Endometrial microvascular endothelial cells (primary cell): ENCODE results near the gene MOB3B. TPM values are rescaled to one million over a fixed set of nuclear protein-coding genes. Genes with fewer than 3 reads are reported as not detected.

Experiments used
- in situ Hi-C: cut with HindIII; loops from 2 replicates; pipeline ENCODE4 v1.10.0; 2017; ENCODE audit warnings: low sequenced_read_pairs, low pct_unique_long_range_greater_than_20kb; ENCODE audit errors: inconsistent ontology term
- total RNA-seq: library from RNA; depleted of rRNA; stranded (reverse); fragments of >200 nt; gene quantifications from one replicate; pipeline ENCODE4 v1.2.3, GENCODE V29; 2015; ENCODE audit errors: inconsistent ontology term

MOB3B gene
- total RNA-seq, 1 donor from 2014 or later, result 0.09 TPM

DNA sequence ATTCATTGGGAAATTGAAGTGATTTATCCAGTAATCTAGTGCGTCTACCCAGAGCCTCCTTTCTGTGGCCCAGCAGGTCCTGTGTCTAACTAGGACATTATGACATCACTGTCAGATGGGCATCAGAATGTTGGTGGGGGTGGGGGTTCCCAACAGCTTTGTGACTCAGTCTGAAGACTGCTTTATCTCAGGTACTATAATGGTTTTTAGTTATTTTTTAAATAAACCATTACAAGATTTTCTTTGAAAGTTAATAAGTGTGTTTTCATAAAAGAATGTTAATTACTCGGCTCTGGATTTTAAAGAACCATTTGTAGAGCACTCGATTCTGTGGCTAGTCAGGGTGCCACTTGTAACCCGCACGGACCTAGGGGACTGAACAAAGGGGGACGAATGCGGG lies 232.6 kb downstream of the MOB3B start, which contains the start of gene EQTN:
TSS of gene EQTN (minus strand) at position 101 of the 400 bp plus-strand sequence. CDS start at position 6, 95 bp downstream.
- in situ Hi-C loops, result loop anchor here (25.0 kb wide), 1 partner anchor 260 kb away; no protein-coding TSS in a partner anchor

DNA sequence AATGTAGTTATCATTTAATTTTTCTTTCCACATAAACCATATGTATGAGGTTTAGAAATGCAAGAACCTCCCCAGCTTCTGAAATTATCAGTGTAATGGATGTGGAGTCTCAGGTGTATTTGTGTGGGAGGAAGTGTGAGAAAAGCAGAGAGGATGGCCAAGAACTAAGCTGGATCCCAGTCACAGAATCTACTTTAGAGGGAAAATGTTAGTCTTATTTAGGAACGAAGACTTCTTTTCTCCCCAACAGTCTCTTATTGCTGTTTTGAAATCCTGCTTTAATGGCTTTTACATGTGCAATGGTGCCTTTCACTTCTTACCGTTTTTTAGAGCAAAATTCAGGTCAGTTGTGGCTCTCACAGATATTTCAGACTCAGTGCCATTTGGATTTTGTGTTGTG lies 235.6 kb downstream of the MOB3B start:
- in situ Hi-C loops, result loop anchor here (25.0 kb wide), 1 partner anchor 257 kb away; no protein-coding TSS in a partner anchor

DNA sequence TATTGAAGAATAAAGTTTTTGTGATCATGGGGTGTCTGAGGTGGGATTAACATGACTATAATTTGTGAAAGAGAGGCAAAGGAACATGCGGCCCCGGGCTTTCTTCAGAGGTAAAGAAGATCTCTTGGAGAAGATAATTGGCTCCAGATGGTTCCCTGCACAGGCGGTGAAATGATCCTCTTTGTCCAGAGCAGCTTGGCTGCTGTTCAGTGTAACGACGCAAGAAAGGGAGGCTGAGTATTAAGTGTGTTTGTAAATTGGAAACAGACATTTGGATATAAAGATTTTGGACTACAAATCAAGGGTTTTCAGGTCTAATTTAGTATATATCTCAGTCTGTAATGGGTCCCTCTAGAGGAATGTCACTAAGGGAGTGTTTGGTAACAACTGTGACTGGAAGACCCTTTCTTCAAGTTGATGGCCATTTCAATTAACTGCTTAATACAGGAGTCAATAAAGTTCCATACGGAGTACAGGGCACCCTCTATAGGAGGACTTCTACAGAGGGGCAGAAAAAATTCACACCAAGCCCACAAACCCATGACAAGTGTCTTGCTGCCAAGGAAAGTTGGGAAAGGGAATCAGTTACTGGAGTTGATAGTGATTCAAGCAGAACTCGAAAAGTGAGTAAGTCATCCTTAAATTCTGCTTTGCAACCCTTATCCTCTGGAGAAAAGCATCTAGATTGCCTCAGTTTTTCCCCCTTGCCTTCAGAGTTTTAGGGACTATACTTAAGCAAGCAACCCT lies 236.8 kb downstream of the MOB3B start:
- in situ Hi-C loops, result loop anchor here (25.0 kb wide), 1 partner anchor 256 kb away; no protein-coding TSS in a partner anchor

DNA sequence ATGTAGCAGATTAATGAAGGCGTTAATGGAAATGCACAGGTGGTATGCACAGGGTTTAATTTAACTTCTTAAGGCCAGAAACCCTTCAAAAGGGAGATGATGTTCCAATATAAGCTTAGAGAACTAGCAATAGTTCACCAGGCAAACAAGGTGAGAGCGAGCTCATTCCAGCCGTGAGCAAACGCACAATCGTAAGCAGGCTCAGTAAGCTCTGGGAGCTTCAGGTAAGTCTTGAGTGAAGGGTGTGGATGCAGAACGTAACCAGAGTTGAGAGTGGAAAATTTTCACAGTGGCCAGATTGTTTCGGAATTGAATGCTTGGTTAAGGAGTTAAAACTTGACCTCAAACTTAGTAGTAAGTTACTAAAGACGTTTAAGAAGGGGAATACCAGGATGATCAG lies 238.3 kb downstream of the MOB3B start:
- in situ Hi-C loops, result loop anchor here (25.0 kb wide), 1 partner anchor 254 kb away; no protein-coding TSS in a partner anchor

DNA sequence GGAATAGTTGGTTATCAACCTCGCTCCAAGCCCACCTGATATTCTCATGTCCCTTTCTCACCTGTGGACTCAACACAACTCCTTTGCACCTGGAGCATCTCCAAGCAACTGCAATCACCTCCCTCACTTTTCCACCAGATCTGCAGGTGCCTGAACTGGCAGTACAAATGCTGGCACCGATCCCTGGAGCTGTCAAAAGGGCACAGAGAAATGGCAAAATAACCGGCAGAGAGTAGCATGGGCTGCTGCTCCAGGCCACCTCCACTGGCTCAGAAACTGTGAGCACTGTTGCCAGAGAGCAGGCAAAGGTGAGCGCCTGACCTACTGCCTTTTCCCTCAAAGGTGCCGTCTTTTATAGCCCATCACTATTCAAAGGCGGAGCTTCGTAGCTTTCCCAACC lies 247.3 kb downstream of the MOB3B start:
- in situ Hi-C loops, result loop anchor here (25.0 kb wide), 1 partner anchor 245 kb away; no protein-coding TSS in a partner anchor

DNA sequence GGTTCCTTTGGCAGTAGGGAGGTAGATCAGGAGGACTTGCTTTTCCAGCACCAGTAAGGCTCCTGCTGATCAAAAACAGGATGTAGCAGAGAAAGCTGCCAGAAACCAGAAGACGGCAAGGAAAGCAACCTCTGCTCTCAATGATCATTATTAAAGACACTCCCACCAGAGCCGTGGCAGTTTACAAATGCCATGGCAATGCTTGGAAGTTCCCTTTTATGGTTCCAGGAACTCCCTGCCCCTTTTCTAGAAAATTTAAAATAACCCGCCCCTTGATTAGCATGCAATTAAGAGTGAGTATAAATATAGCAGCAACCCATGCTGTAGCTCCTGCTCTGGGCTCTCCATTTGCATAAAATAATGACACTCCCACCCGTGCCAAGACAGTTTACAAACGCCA lies 248.8 kb downstream of the MOB3B start:
- in situ Hi-C loops, result loop anchor here (25.0 kb wide), 1 partner anchor 244 kb away; no protein-coding TSS in a partner anchor

DNA sequence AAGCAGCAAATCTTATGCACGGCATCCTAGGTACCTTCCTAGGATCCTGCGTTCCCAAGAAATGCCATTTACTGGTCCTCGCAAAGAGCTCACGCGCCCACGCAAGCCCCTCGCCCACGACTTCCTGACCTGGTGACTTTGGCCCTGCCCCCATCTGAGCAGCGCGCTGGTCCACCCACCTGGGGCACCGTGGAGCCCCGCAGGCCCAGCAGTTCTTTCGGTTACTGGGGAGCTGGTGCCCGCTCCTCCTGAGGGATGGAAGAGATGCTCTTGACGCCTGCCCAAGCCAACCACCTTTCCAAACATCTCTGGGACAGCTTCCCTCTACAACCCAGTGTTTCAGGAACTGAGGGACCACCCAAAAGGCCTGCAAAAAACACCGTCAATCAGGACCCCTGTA lies 249.4 kb downstream of the MOB3B start:
- in situ Hi-C loops, result loop anchor here (25.0 kb wide), 1 partner anchor 243 kb away; no protein-coding TSS in a partner anchor

DNA sequence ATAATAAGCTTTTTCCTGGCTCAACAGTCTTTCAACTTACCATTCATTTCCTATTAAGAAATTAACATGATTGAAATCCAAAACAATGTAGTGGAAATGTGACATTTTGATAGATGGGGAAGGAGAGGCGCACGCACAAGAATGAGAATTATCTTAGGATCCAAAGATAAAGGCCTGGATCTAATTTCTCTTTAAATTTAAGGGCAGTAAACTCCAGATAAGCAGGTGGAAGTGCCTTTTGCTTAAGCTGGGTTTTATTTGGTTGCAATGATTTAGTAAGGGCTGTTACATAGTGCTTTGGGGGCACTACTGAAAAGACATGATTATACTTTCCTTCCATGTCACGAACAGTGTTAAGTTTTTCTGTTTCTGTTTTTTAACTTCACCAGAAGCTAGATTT lies 250.0 kb downstream of the MOB3B start:
- in situ Hi-C loops, result loop anchor here (25.0 kb wide), 1 partner anchor 242 kb away; no protein-coding TSS in a partner anchor

DNA sequence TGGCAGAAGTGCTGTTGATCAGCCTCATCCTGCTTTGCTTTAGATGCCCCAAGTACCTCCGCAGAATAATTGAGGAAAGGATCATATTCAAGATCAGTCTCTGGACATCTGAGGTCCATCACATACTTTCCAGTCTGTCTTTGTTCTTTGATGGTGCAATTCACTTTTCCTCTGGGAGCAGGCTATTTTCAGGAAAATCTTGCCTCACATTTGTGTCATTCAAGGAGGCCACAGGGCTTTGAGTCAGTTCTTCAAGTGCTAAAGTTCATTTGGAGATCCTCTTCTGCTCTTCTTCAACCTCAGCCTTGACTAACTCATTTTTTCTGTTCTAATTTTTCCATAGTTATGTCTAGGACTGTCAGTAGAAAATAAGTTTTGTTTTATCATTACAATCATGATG lies 251.2 kb downstream of the MOB3B start:
- in situ Hi-C loops, result loop anchor here (25.0 kb wide), 1 partner anchor 241 kb away; no protein-coding TSS in a partner anchor

DNA sequence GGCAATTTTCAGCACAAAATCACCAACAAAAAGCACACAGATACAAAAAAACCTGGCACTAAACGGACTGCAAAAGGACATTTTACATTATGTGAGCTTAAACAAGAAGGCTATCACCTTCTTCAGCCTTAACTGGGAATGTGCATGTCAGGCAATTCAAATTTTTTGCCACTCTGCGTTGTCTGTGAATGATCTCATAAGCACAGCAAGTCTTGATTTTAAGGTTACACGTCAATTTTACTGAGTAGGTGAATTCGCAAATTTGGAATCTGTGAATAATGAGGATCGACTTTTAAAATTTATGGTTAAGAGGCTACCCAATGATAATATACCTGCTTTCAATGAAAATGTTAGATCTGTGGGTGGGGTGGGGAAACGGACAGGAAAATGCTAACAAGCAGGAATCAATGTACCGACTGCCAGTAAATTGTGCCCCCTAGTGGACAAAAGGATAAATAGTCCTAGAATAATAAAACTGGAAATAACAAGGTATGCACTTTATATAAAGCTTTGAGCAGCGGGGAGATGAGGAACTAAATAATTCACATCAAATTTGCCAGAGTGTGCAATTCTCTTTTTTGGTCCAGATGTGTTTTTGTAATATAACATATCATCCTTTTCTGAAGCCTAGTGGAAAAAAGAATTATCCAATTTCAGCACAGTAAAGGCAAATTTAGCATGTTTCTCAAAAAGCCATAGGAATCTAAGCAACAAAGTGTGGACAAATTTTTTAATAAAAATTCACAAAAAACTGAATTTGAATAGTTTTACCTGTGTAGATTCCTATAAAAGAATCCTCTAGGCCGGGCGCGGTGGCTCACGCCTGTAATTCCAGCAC lies 253.2 kb downstream of the MOB3B start:
- in situ Hi-C loops, result loop anchor here (25.0 kb wide), 1 partner anchor 239 kb away; no protein-coding TSS in a partner anchor

Other genes with a start within 250 kb of the MOB3B start
- not detected for gene EQTN, start 232.7 kb downstream of the MOB3B start, total RNA-seq
- gene IFNK, start 5.5 kb downstream of the MOB3B start, total RNA-seq, result not detected
- gene C9orf72, start 43.7 kb upstream of the MOB3B start, total RNA-seq, result 8.3 TPM